Activated CD8-positive, alpha-beta T cell treated with anti-CD3 and anti-CD28 coated beads for 36 hours (primary cell): ENCODE results near the gene TRIM47. TPM values are rescaled to one million over a fixed set of nuclear protein-coding genes. Genes with fewer than 3 reads are reported as not detected.

Experiments
- ATAC-seq: fragments of 200-7000 bp; cut with Tn5 transposase; one replicate; pipeline ENCODE4 v1.10.0; 2021; ENCODE audit warnings: mild to moderate bottlenecking, moderate library complexity
- CTCF ChIA-PET: fragments of 350-600 bp; sonication (Branson Sonifier 250); formaldehyde crosslinking; loops from one replicate; lab custom pipeline; 2021; ENCODE audit warnings: antibody characterized with exemption; lab: Charles Lee
- POLR2A ChIA-PET: fragments of 350-600 bp; sonication (Branson Sonifier 250); formaldehyde crosslinking; loops from one replicate; lab custom pipeline; 2021; ENCODE audit warnings: antibody characterized with exemption; lab: Charles Lee
- DNase-seq: peaks from one replicate; pipeline ENCODE4 v3.0.0-alpha.2; 2020
- H3K27ac Mint-ChIP-seq: one replicate; pipeline ENCODE4 v1.8.0; 2021; ENCODE audit warnings: mild to moderate bottlenecking, mixed read lengths
- H3K27me3 Mint-ChIP-seq: one replicate; pipeline ENCODE4 v1.8.0; 2021; ENCODE audit warnings: mixed read lengths
- H3K36me3 Mint-ChIP-seq: one replicate; pipeline ENCODE4 v1.8.0; 2021; ENCODE audit warnings: low read depth, mixed read lengths
- H3K4me1 Mint-ChIP-seq: one replicate; pipeline ENCODE4 v1.8.0; 2021; ENCODE audit warnings: low read depth, mixed read lengths
- H3K4me3 Mint-ChIP-seq: one replicate; pipeline ENCODE4 v1.8.0; 2021; ENCODE audit warnings: mild to moderate bottlenecking, moderate library complexity, mixed read lengths
- H3K9me3 Mint-ChIP-seq: one replicate; pipeline ENCODE4 v1.8.0; 2021; ENCODE audit warnings: mixed read lengths
- intact Hi-C: fragments of 100-400 bp; cut with micrococcal nuclease; formaldehyde crosslinking; loops from one replicate; pipeline ENCODE4 v1.10.0; 2022
- total RNA-seq, 2 experiments: library from RNA; stranded (reverse); gene quantifications; one replicate each; pipeline ENCODE4 v1.2.3, GENCODE V29; 2021
- TF ChIP-seq, protein P1 (sequence below): fragments of 200-600 bp; IDR thresholded peaks from one replicate; pipeline ENCODE4 v1.8.0; 2022; ENCODE audit warnings: antibody characterized with exemption, mild to moderate bottlenecking

TRIM47 gene
- total RNA-seq, 2 experiments from 2014 or later, result 16.6 to 16.8 TPM

GRCh38 chr17:75846692-75847613, 31.4 kb downstream of the TRIM47 start:
- Mint-ChIP-seq H3K4me3 (no peak overlapping the region), H3K36me3 (peaks cover 19% of the 10 kb centered on the region), H3K27ac (no peak overlapping the region), H3K27me3 (no peaks in the 10 kb centered on the region), H3K9me3 (no peaks in the 10 kb centered on the region), H3K4me1 (peaks cover 26% of the 10 kb centered on the region)
- ChIA-PET POLR2A (interaction anchor here (0.5 to 4.2 kb wide), 8 partner anchors 8 to 64 kb away, joined by 3 to 39 read pairs (median 4); partner anchors contain the start of gene WBP2), CTCF (interaction anchor here (0.6 to 8.5 kb wide), 15 partner anchors 8 to 155 kb away, joined by 3 to 105 read pairs (median 7); partner anchors contain the start of genes UNK and WBP2)
- ATAC-seq (no peak), DNase-seq (no peak)
- TF ChIP-seq, protein P1, sequence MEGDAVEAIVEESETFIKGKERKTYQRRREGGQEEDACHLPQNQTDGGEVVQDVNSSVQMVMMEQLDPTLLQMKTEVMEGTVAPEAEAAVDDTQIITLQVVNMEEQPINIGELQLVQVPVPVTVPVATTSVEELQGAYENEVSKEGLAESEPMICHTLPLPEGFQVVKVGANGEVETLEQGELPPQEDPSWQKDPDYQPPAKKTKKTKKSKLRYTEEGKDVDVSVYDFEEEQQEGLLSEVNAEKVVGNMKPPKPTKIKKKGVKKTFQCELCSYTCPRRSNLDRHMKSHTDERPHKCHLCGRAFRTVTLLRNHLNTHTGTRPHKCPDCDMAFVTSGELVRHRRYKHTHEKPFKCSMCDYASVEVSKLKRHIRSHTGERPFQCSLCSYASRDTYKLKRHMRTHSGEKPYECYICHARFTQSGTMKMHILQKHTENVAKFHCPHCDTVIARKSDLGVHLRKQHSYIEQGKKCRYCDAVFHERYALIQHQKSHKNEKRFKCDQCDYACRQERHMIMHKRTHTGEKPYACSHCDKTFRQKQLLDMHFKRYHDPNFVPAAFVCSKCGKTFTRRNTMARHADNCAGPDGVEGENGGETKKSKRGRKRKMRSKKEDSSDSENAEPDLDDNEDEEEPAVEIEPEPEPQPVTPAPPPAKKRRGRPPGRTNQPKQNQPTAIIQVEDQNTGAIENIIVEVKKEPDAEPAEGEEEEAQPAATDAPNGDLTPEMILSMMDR, result no peak
- intact Hi-C loops, result no loop called here

DNA sequence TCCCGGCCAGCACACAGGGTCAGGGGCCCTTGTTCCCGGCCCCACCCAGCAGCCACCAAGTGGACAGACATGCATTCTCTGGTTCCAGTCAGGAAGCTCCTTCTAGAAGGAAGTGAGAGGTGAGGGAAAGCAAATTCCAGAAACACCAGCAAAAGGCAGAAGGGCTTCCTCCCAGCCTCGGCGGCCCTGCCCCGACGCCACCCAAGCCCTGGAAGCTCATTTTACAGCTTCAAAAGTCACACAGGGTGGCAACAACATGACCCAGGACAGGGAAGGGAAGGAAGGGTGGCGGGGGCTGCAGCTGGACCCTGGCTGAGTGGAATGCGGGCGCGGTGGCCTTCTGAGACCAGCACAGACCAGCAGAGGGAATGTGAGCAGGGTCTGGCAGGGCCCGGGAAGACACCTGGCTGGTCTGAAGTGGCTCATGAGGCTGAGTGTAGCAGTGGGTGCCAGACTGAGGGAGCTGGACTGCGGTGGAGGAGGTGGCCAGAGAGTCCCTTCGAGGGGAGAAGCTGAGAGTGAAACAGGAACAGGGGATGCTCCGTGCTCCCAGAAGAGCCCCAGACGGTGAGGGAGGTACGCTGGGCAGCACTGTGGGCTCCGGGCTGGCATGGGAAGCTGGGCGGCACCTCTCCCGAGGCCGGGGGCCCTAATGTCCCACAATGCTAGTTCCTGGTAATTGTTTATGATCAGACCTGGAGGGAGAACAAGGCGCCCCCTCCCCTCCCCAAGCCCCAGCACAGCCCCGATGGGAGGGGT, 32.3 kb downstream of the TRIM47 start:
- DNase-seq (no peak), ATAC-seq (no peak)
- Mint-ChIP-seq H3K4me1 (peaks cover 26% of the 10 kb centered on the region), H3K9me3 (no peaks in the 10 kb centered on the region), H3K27ac (peak overlapping the region; percentile 71), H3K36me3 (peaks cover 19% of the 10 kb centered on the region), H3K4me3 (no peak overlapping the region), H3K27me3 (no peaks in the 10 kb centered on the region)
- TF ChIP-seq, protein P1, result no peak
- intact Hi-C loops, result no loop called here
- ChIA-PET POLR2A (interaction anchor here (0.5 to 4.2 kb wide), 10 partner anchors 9 to 70 kb away, joined by 3 to 39 read pairs (median 4); partner anchors contain the start of gene WBP2), CTCF (interaction anchor here (0.9 to 8.5 kb wide), 10 partner anchors 9 to 156 kb away, joined by 3 to 105 read pairs (median 6); partner anchors contain the start of genes UNK and WBP2)

DNA sequence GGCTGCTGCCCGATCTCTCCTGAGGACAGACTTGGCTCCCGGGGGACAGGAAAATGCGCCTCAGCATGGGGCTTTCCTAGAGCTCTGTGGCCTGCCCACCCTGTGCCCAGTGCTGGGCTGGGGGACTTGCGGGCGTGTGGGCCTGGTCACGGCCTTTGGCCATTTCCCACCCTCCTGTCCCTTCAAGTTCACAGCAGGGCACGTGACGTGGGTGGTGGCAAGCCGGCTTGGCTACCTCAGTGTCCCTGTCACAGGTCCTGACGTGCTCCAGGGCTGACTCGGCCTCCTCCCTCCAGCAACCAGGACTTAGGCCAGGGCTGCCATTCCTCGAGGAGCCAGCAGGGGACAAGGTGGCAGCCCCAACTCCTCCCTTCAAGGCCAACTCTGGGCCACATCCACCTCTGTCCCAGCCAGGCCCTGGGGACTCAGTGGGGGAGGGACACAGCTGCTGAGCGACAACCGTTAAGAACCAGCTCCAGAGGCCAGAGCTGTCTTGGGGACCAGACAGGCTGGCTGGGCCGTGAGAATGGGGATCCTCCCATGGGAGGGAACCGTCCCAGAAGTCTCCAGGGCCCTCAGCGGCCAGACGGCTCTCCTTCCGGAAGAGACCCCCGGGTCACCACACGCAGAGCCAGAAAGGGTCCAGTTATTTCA, 33.2 kb downstream of the TRIM47 start:
- intact Hi-C loops, result no loop called here
- POLR2A ChIA-PET, result interaction anchor here (0.6 to 4.2 kb wide), 13 partner anchors 9 to 80 kb away, joined by 3 to 39 read pairs (median 4); partner anchors contain the start of genes GALK1, TRIM65 and WBP2

DNA sequence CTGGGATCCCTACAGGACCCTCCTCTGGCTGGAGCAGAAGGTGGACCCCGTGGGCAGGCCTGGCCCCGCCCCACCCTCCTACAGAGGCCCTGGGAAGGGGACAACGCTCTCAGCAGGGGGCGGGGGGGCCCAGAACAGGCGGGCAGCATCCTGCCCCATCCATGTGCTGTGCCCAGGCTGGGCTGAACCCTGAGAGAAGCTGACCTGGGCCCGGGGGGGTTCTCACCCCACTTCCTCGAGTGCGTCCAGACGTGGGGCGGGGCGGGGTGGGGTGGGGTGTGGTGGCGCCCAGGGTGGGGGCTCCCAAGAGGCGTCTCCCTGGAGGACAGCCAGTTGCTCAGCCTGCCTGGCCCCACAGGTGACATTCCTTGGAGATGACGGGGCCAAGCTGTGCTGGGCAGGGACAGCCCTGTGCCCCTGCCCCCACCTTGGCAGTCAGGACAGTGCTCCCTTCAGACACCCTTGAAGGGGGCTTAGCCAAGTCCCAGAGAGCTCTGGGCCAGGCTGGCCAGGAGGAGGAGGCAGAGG, 33.8 kb downstream of the TRIM47 start:
- intact Hi-C loops, result no loop called here
- ChIA-PET POLR2A (interaction anchor here (0.6 to 4.2 kb wide), 12 partner anchors 8 to 80 kb away, joined by 3 to 39 read pairs (median 4); partner anchors contain the start of genes GALK1, TRIM65 and WBP2), CTCF (interaction anchor here (0.6 to 8.5 kb wide), 9 partner anchors 11 to 363 kb away, joined by 3 to 105 read pairs (median 7); partner anchors contain the start of genes UNK and WBP2)
- peak overlapping the region; percentile 97 for H3K27ac Mint-ChIP-seq
- H3K4me1 Mint-ChIP-seq, result peaks cover 31% of the 10 kb centered on the region
- H3K4me3 Mint-ChIP-seq, result peak overlapping the region; percentile 96
- DNase-seq (peak; percentile 60), ATAC-seq (peak; percentile 22)
- H3K27me3 Mint-ChIP-seq, result no peaks in the 10 kb centered on the region
- TF ChIP-seq, protein P1, result no peak
- H3K9me3 Mint-ChIP-seq, result no peaks in the 10 kb centered on the region
- H3K36me3 Mint-ChIP-seq, result peaks cover 22% of the 10 kb centered on the region

More for the DNA sequence above, 33.2 kb downstream of the TRIM47 start:
- ATAC-seq (peak; percentile 72), DNase-seq (peak; percentile 83)
- Mint-ChIP-seq H3K27me3 (no peaks in the 10 kb centered on the region), H3K4me1 (peaks cover 30% of the 10 kb centered on the region), H3K9me3 (no peaks in the 10 kb centered on the region), H3K4me3 (peak overlapping the region; percentile 96), H3K36me3 (peaks cover 21% of the 10 kb centered on the region), H3K27ac (peak overlapping the region; percentile 75)
- CTCF ChIA-PET, result interaction anchor here (0.6 to 8.5 kb wide), 12 partner anchors 10 to 362 kb away, joined by 3 to 105 read pairs (median 4); partner anchors contain the start of genes UNK and WBP2
- TF ChIP-seq, protein P1, result peak; percentile 72
